SK-N-SH treated with all-trans-retinoic acid at 6 μM for 48 hours (cell line): ENCODE results near the gene RFX8.
"Not testable (repeated sequence)": the region's sequence is repeated elsewhere in the genome, so short reads cannot be mapped to it uniquely, and the experiment has no call there.

Experiments used
- ATAC-seq: fragments of 200-7000 bp; cut with Tn5 transposase; 3 replicates; pipeline ENCODE4 v1.9.1; 2020; ENCODE audit warnings: mild to moderate bottlenecking, moderate library complexity
- ARNTL ChIP-seq: fragments of 450-650 bp; formaldehyde crosslinking; IDR thresholded peaks from 2 replicates; pipeline ENCODE4 v1.5.0; 2020; ENCODE audit warnings: low read depth, mild to moderate bottlenecking, moderate library complexity, borderline replicate concordance
- BACH2 ChIP-seq: fragments of 250-450 bp; sonication (Bioruptor Pico); IDR thresholded peaks from 2 replicates; pipeline ENCODE4 v1.9.0; 2021; ENCODE audit warnings: mild to moderate bottlenecking, borderline replicate concordance
- CREB5 ChIP-seq: fragments of 250-450 bp; sonication (Bioruptor Pico); IDR thresholded peaks from 2 replicates; pipeline ENCODE4 v1.5.1; 2020; ENCODE audit warnings: low read depth, mild to moderate bottlenecking, moderate library complexity
- CSDC2 ChIP-seq: fragments of 250-450 bp; sonication (Bioruptor Pico); IDR thresholded peaks from 2 replicates; pipeline ENCODE4 v1.5.0; 2020; ENCODE audit warnings: mild to moderate bottlenecking, moderate library complexity
- CSRNP3 ChIP-seq: fragments of 250-450 bp; sonication (Bioruptor Pico); IDR thresholded peaks from 2 replicates; pipeline ENCODE4 v1.5.1; 2021; ENCODE audit warnings: mild to moderate bottlenecking, moderate library complexity
- ESRRG ChIP-seq: fragments of 250-450 bp; sonication (Bioruptor Pico); IDR thresholded peaks from 2 replicates; pipeline ENCODE4 v1.6.1; 2021; ENCODE audit warnings: mild to moderate bottlenecking
- GLIS3 ChIP-seq: fragments of 250-450 bp; sonication (Bioruptor Pico); IDR thresholded peaks from 2 replicates; pipeline ENCODE4 v1.5.0; 2020; ENCODE audit warnings: mild to moderate bottlenecking, moderate library complexity
- ISL1 ChIP-seq: fragments of 250-450 bp; sonication (Bioruptor Pico); IDR thresholded peaks from 2 replicates; pipeline ENCODE4 v2.1.2; 2022; ENCODE audit warnings: mild to moderate bottlenecking, moderate library complexity
- RARB ChIP-seq: fragments of 250-450 bp; sonication (Bioruptor Pico); IDR thresholded peaks from 2 replicates; pipeline ENCODE4 v1.8.0; 2021; ENCODE audit warnings: mild to moderate bottlenecking, moderate library complexity
- SNAI2 ChIP-seq: fragments of 250-450 bp; sonication (Bioruptor Pico); IDR thresholded peaks from 2 replicates; pipeline ENCODE4 v1.5.0; 2020; ENCODE audit warnings: mild to moderate bottlenecking, moderate library complexity
- TCF4 ChIP-seq: fragments of 250-450 bp; sonication (Bioruptor Pico); IDR thresholded peaks from 2 replicates; pipeline ENCODE4 v1.8.0; 2021; ENCODE audit warnings: mild to moderate bottlenecking, moderate library complexity, borderline replicate concordance
- TOX ChIP-seq: fragments of 250-450 bp; sonication (Bioruptor Pico); IDR thresholded peaks from 2 replicates; pipeline ENCODE4 v1.8.0; 2021; ENCODE audit warnings: mild to moderate bottlenecking, moderate library complexity, borderline replicate concordance
- TSHZ2 ChIP-seq: fragments of 250-450 bp; sonication (Bioruptor Pico); IDR thresholded peaks from 2 replicates; pipeline ENCODE4 v1.5.0; 2020; ENCODE audit warnings: mild to moderate bottlenecking, moderate library complexity
- ZC3H10 ChIP-seq: fragments of 250-450 bp; sonication (Bioruptor Pico); IDR thresholded peaks from 2 replicates; pipeline ENCODE4 v1.5.1; 2021; ENCODE audit warnings: mild to moderate bottlenecking, moderate library complexity
- ZFP3 ChIP-seq: fragments of 250-450 bp; sonication (Bioruptor Pico); IDR thresholded peaks from 2 replicates; pipeline ENCODE4 v1.5.0; 2020; ENCODE audit warnings: mild to moderate bottlenecking, moderate library complexity
- ZFP30 ChIP-seq: fragments of 450-650 bp; formaldehyde crosslinking; IDR thresholded peaks from 2 replicates; pipeline ENCODE4 v1.5.0; 2022; ENCODE audit warnings: mild to moderate bottlenecking, moderate library complexity
- ZNF565 ChIP-seq: fragments of 450-650 bp; formaldehyde crosslinking; conservative IDR thresholded peaks from 2 replicates; pipeline ENCODE4 v1.5.0; 2020; ENCODE audit warnings: low read depth, mild to moderate bottlenecking, moderate library complexity
- ZNF70 ChIP-seq: fragments of 450-650 bp; formaldehyde crosslinking; IDR thresholded peaks from 2 replicates; pipeline ENCODE4 v1.5.0; 2020; ENCODE audit warnings: mild to moderate bottlenecking, moderate library complexity

The RFX8 gene

GRCh38 chr2:101463911-101464641 is 10.8 kb downstream of the RFX8 start:
- ATAC-seq: no peak
- TF ChIP-seq CSRNP3 (CRISPR knock-in tag) (no peak), ARNTL (CRISPR knock-in tag) (no peak), ZNF565 (CRISPR knock-in tag) (no peak), CSDC2 (no peak)
- TF ChIP-seq, all 23 proteins: peak for 0

GRCh38 chr2:101463421-101463820 is 11.5 kb downstream of the RFX8 start:
- no peak for ATAC-seq
- TF ChIP-seq ZFP30 (CRISPR knock-in tag) (no peak), ZC3H10 (CRISPR knock-in tag) (no peak), BACH2 (no peak), ZNF565 (CRISPR knock-in tag) (no peak), TOX (CRISPR knock-in tag) (no peak), TSHZ2 (CRISPR knock-in tag) (no peak), ZFP3 (CRISPR knock-in tag) (no peak), RARB (no peak), TCF4 (CRISPR knock-in tag) (no peak), SNAI2 (no peak)
- TF ChIP-seq, all 23 proteins: peak for 0

GRCh38 chr2:101461381-101461780 is 13.5 kb downstream of the RFX8 start:
- TF ChIP-seq CSRNP3 (CRISPR knock-in tag): no peak
- TF ChIP-seq TOX (CRISPR knock-in tag): no peak
- TF ChIP-seq BACH2: no peak
- no peak for TF ChIP-seq ZFP3 (CRISPR knock-in tag)
- no peak for TF ChIP-seq ZNF70
- TF ChIP-seq ZNF565 (CRISPR knock-in tag): no peak
- TF ChIP-seq ISL1: no peak
- TF ChIP-seq SNAI2: no peak
- no peak for TF ChIP-seq CREB5 (CRISPR knock-in tag)
- no peak for TF ChIP-seq GLIS3
- no peak for ATAC-seq

GRCh38 chr2:101454408-101454807 is 20.5 kb downstream of the RFX8 start:
- not testable (repeated sequence) for ATAC-seq

- ATAC-seq: no peak
- TF ChIP-seq CSRNP3 (CRISPR knock-in tag): no peak
- TF ChIP-seq ZNF70: no peak
- no peak for TF ChIP-seq ZFP3 (CRISPR knock-in tag)
- no peak for TF ChIP-seq BACH2
- TF ChIP-seq ESRRG (CRISPR knock-in tag): no peak
- no peak for TF ChIP-seq ISL1
- TF ChIP-seq RARB: no peak
- TF ChIP-seq TSHZ2 (CRISPR knock-in tag): no peak
Measured at GRCh38 chr2:101450965-101451364, 23.9 kb downstream of the RFX8 start.
